NCI-H774 (cell line): ENCODE results near the gene ZNF48.

ENCODE experiments used
- DNase-seq: peaks from one replicate; lab custom pipeline; 2025; lab: John Stamatoyannopoulos, UW

Gene ZNF48

DNA sequence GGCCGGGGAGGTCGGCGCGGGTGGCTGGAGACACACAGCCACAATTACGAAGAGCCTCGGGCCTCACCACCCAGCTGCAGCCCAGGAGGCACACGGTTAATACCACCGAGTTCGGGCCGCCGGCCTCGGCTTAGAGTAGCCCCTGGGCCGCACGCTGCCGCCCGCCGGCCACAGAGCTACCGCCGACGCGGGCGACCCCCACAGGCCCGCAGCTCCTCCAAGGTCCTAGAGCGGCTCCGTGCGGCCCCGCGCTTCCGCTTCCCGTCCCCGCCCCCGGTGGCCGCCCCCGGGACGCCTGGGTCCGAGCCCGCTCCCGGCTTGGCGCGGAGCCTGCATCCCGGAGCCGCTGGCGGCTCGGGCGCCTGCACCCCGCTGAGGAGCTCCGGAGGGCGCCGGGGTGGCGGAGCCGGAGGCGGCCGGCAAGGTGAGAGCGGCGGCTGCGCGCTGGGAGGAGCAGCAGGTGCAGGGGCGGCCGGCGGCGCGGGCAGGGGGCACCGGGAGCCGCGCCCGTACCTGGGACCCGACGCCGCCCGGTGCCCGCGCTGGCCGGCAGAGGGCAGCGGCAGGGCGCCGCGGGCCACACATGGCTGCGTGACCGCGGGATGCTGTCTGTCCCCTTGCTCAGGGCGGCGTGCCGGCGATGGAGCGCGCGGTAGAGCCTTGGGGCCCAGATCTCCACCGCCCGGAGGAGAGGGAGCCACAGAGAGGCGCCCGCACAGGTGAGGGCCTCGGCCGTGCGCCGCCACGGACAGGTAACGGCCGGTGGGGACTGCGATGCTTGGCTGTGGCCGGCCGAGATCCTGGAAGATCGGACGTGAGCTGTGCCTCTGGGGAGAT lies at the start of gene ZNF48:
Gene ZNF48, plus strand, starts transcription at position 266 of the 837 bp plus-strand sequence. Its CDS starts 375 bp downstream, at position 641.
- DNase-seq, result peak; percentile 90

DNA sequence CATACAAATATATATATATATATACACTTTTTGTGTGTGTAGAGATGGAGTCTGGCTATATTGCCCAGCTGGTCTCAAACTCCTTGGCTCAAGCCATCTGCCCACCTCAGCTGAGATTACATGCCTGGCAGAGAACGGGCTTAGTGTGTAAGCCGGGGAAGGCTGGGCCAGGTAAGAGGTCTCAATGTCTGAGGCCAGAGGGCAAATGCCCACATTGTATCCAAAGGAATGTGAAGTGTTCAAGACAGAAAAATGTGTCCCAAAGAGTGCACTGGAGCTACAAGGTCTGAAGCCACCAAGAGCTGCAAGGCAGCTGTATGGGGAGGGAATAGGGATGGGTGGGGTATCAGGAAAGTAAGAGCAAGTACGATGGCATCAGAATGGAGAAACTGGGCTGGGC lies 48.9 kb upstream of the ZNF48 start:
- no peak for DNase-seq

DNA sequence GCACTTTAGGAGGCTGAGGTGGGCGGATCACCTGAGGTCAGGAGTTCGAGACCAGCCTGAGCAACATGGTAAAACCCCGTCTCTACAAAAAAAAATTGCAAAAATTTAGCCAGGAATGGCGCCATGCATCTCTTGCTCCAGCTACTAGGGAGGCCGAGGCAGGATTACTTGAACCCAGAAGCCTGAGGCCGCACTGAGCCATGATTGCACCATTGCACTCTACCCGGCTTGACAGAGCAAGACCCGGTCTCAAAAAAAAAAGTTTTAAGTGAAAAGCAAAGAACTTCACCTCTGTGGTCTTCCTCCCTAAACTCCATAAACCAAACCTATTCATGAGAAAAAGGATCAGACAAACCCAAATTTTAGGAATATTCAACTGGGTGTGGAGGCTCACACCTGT lies 47.1 kb upstream of the ZNF48 start:
- DNase-seq, result no peak

DNA sequence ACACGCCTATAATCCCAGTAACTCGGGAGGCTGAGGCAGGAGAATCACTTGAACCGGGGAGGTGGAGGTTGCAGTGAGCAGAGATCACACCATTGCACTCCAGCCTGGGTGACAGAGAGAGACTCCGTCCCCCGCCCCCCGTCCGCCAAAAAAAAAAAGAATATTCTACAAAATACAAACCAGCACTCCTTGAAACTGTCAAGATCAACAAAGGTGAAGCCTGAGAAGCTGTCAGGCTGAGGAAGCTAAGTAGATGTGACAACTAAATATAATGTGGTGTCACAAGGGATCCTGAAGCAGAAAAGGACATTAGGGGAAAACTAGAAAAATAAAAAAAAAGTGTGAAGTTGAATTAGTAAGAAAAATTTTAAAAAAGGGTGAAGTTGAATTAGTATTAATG lies 46.3 kb upstream of the ZNF48 start:
- DNase-seq, result no peak

DNA sequence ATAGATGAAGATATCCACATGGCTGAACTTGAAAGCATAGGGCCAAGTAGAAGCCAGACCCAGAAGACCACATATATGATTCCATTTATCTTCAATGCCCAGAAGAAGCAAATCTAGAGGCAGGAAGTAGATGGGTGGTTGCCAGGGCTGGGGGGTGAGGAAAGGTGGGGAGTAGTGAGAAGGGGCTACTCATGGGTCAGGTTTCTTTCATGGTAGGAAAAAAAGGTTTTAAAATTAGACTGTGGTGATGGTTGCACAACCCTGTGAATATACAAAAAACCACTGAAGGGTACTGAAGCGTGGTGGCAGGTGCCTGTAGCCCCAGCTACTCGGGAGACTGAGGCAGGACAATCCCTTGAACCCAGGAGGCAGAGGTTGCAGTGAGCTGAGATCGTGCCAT lies 45.5 kb upstream of the ZNF48 start:
- no peak for DNase-seq

DNA sequence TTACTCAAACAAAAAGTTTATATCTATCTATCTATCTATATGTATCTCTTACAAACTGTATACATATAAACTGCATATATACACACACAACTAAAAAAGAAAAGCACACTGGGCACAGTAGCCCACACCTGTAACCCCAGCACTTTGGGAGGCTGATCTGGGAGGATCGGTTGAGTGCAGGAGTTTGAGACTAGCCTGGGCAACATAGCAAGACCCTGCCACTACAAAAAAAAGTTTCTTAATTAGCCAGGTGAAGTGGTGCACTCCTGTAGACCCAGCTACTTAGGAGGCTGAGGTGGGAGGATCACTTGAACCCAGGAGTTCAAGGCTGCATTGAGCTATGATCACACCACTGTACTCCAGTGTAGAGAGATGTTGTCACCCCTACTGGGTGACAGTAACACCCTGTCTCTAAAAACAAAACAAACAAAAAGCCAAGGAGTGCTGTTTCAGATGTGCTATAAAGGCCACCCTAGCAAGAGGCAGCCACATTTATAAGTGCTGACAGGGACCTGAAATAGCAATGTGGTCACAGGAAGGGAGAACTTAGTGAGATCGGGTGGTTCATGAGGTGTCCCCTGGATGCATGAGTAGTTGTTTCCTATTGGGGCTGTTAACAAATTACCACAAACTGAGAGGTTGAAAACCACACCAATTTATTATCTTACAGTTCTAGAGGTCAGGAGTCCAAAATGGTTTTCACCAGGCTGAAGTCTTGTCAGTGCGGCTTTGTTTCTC lies 44.9 kb upstream of the ZNF48 start:
- no peak for DNase-seq

DNA sequence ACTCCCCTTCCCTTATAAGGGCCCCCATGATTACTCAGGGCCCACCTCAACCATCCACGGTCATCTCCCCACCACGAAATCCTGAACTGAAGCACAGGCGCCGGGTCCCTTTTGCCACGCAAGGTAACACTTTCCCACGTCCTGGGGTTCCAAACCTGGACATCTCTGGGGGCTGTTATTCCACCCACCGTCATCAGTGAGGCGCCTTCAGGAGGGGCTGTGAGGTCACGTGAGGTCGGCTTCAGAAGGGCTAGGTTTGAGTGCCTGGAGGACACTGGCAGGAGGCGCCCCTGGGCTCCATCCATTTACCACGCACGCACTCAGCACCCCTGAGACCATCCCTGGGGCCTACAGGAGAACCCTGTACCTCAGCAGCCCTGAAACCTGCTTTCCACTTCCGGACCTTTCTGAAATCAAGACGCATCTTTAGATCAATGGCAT lies 44.2 kb upstream of the ZNF48 start:
- no peak for DNase-seq

DNA sequence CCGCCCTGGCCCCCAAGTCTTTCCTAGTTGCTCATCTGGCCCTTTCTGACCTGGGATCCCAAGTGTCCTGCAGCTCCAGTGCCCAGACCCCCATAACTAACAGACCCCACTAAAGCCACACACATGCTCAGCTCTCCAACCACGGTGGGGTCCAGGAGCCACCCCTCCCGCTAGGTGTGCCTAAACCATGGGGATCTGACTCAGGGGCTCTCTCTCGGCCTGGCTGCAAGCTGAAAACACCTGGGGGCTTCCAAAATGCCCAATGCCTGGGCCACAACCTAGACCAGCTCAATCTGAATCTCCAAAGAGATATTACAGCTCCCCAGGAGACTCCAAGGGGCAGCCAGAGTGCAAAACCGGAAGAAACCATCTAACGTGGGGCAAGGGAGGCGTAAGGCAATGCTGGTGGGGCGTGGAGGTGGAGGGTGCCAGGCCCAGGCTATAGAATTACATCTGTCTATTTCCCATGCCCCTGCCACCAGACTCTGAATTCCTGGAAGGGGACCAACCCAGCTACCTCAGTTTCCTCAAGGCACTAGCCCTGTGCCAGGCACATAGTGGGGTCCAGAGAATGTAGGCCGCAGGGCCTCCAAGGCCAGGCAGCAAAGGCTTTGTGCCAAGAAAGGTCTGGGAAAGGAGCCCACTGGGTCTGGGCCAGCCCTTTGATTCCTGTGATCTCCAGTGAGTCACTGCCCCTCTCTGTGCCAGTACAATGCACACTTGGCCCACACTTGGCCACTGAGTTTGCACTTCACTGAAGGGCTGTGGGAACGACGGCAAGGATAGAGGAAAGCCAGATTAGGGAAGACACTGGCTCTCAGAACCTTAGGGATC lies 43.4 kb upstream of the ZNF48 start:
- no peak for DNase-seq

DNA sequence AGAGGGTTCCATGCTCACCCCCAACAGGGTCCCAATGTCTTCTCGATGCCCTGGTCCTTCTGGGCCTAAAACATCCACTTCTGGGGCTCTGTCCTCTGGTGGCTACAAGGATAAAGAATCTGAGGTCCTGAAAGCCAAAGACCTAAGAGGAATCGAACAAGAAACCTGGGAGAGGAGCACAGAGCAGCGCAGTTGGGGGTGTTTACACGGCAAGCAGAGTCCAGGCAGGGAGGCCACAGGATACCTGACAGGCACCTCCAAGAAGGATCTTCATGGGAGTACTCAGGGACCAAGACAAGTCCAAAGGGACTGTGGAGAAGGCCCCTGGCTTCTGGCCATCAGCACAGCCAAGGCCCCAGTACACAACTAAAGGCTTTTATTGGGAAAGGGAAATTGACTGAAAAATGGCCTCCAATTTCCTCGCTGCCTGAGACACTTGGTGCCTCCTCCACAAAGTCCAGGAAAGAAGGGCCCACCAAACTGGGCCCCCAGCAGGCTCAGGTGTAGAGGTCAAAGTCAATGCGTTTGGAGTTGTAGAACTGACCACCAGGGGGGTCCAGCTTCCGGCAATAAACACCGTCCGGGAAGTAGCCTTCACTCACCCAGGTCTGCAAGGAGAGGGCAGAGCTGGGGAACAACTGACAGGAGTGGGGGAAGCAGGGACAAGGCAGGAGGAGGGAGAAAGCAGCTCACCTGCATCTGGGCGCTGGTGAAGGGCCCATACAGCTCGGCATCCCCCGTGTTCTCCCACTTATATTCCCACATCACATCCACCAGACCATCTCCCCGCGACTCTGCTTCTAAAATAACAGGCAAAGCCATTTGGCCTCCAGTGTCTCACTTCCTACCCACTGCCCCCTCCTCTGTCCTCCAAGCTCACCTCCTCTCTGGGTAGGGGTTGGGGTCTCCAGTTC lies 42.5 kb upstream of the ZNF48 start:
- DNase-seq, result no peak

DNA sequence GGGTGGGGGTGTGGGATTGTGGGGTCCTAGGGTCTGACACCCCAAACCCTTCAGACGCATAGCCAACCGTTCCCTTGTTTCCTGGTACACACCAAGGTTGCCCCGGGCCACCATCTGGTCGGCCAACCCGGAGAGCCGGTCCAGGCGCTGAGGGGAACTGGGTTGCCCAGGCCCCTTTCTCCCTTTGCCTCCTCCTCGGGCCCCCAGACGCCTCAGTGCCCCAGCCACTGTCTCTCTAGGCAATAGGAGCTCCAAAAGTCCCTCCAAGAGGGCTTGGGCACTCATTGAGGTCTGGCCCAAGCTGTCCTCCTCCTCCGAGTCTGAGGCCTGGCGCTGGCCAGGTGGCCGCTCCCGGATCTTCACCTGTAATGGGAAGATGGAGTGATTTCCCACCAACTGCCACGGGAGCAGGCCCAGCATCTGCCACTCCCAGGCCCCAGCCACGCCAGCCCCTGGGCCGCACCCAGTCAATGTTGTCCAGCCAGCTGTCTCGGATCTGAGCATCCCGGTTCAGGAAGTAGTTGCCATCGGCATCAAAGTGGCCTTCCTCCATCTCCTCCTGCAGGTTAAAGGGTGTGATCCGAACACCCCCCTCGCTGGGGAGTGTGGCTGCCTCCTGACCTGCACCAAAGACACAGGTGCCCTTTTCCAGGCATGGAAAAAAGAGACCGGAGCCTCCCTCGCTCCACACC lies 41.6 kb upstream of the ZNF48 start:
- DNase-seq, result no peak

DNA sequence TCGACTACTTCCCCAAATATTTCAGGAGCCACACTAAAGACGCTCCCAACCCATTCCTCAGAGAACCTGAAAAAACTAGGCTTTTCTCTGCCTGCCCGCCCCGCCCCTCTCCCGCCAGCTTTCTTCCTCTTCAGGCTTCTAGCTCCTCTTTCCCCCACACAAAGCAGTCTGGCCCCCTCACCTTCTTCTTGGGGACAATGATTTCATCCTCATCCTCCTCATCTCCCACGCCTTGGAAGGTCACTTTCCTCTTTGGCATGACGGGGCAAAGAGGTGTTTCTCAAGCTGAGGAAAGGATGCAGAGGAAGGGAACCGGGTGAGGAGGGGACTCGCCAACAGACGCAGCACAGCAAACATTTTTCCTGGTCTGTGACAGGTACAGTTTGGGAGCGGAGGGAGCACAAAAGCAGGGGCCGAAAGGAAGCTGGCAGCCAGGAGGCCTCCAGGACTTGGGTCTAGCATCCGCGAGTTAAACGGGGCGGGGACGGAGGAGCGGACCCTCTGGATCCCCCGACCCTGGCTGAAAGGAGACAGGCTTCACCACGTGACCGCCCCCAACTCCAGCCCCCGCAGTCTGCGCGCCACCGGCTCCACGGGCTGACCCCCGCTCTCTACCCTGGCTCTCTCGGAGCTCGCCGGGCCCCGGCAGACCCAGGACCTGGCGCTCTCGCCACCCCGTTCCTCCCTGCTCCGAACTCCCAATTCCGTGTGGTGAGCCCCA lies 40.6 kb upstream of the ZNF48 start:
- no peak for DNase-seq

DNA sequence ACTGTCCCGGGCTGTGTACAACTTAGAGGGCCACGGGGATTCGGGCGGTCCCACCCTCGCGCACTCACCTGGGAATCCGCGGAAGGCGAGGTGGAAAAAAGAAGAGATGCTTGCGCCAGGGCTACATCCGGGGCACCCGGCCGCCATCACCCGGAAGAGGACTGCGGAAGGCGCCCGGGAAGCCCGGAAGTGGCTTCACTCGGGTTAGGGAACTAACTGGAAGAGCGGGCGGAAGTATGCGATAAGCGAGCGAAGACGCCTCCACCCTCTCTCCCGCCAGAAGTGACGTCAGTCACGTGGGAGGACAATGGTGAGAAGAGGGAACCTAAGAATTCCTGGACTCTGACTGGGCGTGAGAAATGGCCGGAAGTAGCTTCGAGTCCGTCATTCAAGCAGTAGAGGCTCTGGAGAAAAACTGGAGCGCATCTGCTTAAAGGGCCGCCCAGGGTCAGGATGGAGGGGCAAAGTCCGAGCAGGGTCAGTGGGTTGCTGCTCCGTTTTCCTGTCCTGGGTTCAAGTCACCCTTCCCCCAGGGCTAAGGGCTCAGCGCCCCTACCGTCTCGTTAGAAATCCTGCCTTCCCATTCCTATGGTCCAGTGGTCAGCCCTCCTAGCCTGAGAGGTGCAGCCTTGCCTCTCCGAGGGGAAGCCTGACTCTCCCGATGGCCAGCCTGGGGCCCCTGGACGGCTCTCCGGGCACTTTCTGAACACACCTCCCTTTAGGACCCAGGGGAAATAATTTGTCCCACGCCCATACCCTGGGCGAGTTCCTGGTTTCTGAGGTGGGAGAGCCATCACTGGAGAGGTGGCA lies 39.9 kb upstream of the ZNF48 start, which contains the start of gene CD2BP2:
Gene CD2BP2, minus strand, starts transcription at position 165 of the 810 bp plus-strand sequence. CDS start 627 bp downstream, outside the sequence.
- peak; percentile 98 for DNase-seq

DNA sequence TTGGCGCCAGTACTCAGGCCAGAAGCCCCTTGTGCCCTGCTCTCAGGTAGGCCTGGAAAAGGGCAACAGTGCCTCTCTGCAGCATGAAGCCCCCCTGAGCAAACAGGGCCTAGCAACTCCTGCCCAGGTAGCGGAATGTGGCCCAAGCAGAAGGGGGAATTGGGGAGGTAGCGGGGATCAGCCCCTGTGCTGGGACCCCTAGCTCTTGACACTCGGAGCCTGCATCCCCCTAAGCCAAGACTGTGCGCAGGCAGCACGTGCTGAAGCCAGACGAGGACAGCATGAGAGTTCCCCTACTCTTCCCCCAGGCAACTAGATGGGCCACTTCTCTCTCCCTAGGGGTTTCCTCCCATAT lies 39.3 kb upstream of the ZNF48 start:
- no peak for DNase-seq

DNA sequence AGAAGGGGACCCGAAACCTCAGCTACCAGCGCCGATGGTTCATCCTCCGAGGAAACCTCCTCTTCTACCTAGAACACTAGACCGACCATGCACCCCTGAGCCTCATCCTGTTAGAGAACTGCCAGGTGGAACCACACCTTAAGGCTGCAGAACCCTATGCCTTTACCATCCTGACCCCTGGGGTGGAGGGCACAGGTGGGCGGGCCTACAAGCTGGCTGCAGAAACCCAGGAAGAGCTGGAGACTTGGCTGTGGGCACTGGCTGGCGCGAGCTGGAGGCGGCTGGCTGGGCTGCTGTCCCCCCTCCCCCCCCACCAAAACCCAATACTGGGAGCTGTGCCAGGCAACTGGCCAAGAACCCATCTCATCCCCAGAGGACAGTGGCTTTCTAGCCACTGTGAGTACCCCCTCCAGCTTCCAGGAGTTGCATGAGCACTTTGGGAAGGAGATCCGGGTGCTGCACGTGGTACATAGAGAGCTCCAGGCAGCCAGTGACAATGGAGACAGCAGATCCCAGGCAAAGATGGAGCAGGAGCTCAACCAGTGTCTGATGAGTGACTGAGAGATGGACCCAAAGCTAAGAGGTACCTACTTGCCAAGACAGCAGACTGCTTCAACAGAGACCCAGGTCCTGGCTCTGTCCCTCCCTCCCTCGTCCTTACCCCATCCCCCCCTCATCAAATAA lies 38.7 kb upstream of the ZNF48 start:
- no peak for DNase-seq

DNA sequence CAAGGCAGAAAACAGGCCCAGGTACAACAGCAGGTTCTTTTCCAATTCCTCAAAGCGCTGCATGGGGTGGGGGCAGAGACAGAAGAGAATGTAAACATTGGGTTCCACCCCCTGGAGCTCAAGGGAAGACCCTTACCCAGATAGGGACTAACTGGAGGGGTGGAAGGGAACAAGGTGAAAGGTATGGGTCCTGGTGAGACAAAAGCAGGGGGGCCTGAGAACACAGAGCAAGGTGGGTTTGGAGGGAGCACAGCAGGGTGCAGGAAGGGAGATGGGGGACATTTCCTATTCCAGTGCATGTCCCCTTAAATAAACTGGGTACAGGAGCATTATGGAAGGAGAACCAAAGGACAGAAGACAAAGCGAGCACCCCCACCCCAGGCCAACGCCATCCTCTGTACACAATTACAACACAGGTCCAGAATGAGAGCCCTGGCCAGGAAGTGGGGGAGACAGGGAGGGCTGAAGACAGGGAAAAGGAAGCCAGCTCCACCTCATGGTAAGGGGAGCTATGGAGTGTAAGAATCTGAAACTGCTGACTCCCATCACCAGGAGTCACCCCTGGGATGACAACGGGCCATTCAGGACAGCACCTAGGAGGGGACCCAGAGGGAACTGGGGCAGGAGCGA lies 38.0 kb upstream of the ZNF48 start:
- no peak for DNase-seq

DNA sequence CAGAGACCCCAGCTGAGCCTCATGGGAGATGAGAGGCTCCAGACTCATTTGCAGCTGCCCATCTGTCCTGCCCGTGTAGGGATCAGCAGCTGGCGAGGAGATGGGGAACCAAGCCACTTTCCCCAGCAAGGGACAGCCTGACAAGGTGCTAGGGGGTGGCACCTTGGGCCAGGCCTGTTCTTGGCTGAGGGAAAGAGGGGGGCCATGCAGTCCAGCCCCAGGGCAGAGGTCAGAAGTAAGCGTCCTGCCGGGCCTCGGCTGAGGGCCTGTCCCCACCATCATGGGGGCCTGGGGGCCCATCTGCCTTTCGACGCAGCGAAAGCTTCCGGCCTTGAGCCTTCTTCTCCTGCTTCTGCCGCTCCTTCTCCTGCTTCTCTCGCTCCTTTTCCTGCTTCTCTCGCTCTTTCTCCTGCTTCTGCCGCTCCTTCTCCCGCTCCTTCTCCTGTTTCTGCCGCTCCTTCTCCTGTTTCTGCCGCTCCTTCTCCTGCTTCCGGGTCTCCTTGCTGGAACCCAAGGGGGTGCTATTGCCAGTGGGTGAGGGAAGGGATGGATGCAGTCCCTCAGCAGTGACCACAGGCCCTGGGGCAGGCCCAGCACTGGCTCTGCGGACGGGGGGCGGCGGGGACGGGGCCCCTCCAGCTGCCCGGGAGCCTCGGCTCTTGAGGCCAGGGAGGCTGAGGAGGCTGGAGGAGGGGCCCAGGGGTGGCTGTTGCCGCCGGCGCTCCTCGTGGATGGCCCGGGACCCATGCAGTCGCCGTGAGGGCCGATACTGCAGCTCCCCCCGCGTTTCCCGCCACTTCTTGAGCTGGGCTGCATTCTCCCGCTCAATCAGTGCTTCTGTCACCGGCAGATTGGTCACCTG lies 37.3 kb upstream of the ZNF48 start:
- no peak for DNase-seq

DNA sequence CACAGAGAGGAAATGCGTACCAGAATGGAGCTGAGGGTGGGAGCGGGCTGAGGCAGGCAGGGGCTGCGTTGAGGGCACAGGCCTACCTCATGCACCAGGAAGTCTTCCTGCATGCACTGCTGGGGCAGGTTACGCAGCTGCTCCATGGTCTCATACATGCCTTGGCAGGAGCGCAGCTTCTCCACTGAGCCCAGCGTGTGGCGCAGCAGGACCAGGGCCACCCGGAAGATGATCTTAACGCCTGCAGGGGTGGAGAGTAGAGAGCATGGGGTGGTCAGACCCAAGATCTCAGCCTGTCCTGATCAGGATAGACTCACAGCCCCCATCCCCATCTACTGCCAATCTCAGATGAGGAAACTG lies 36.7 kb upstream of the ZNF48 start:
- DNase-seq, result no peak
